Pancreas (tissue), 10 donors: ENCODE results near the gene ERP27. TPM values are rescaled to one million over a fixed set of nuclear protein-coding genes. Genes with fewer than 3 reads are reported as not detected.
A peak's percentile ranks its signal among the peaks of the same experiment; 100 is the strongest.

Source experiments
- ATAC-seq, 4 donors: fragments of 200-7000 bp; cut with Tn5 transposase; one replicate each; pipeline versions ENCODE4 v1.8.0 to v1.9.1; 2020; ENCODE audit warnings: mild to moderate bottlenecking in 4 of 4, moderate library complexity in 4 of 4
- DNase-seq, 6 donors: peaks; one replicate each; pipeline ENCODE4 v3.0.0-alpha.2; 2020
- FAIRE-seq: peaks from 2 replicates; lab custom pipeline; 2012; peaks lifted over from hg19 to GRCh38; lab: Jason Lieb, UNC
- H3K27ac ChIP-seq, 4 donors: fragments of 200-600 bp; sonication (generic); 1 replicate in 3 of 4; 2 replicates in 1 of 4; pipeline versions ENCODE4 v1.5.0 to v1.8.0; 2020
- H3K27me3 ChIP-seq, 4 donors: fragments of 200-600 bp; one replicate each; pipeline ENCODE4 v1.8.0; 2021
- H3K36me3 ChIP-seq, 3 donors: fragments of 200-600 bp; sonication (generic) in 1 of 3; one replicate each; pipeline versions ENCODE4 v1.5.0 to v1.8.0; 2020 to 2021
- H3K4me1 ChIP-seq, 3 donors: fragments of 200-600 bp; one replicate each; pipeline ENCODE4 v1.8.0; 2021
- H3K4me3 ChIP-seq, 4 donors: fragments of 200-600 bp; sonication (generic) in 2 of 4; one replicate each; pipeline versions ENCODE4 v1.5.0 to v1.8.0; 2020 to 2021
- H3K9me3 ChIP-seq, 4 donors: fragments of 200-600 bp; one replicate each; pipeline ENCODE4 v1.8.0; 2021
- WGBS, 2 donors: extraction: QIAGEN DNeasy Blood & Tissue Kit; methylation state at CpG; one replicate each; pipeline ENCODE4 v1.1.7; 2013; 5-methylcytosine and 5-hydroxymethylcytosine counted together
- intact Hi-C, 3 donors: fragments of 100-400 bp; cut with DNase I; formaldehyde crosslinking; loops; one replicate each; pipeline versions ENCODE4 v1.11.1 to v1.14.2; 2022
- polyA plus RNA-seq, 2 donors: library from polyadenylated mRNA; stranded (reverse); fragments of 200-250 nt; gene quantifications; one replicate each; pipeline ENCODE4 v1.2.3, GENCODE V29; 2013
- total RNA-seq, 6 donors: library from RNA; stranded (reverse); fragmentation: NEBNext Ultra II Directional in 4 of 6; extraction: Animal tissue kit (Norgen Biotek cat#: 25700) in 4 of 6; gene quantifications; one replicate each; pipeline versions ENCODE4 v1.2.1 to v1.2.4, GENCODE V29; 2021 to 2023
- TF ChIP-seq, protein P1 (sequence below), 4 donors: fragments of 200-600 bp; sonication (generic) in 3 of 4; IDR thresholded peaks; one replicate each; pipeline versions ENCODE4 v1.5.0 to v1.8.0; 2021; ENCODE audit warnings: antibody characterized with exemption in 4 of 4
- donor health status: healthy with polysubstance abuse.
- donor health status: DM: no; HTN: no; CAD: no; lungs with moderate emphysema.
- donor health status: DM: no; HTN: no; CAD: no.
- donor health status: control.
- donor health status: control.
- donor health status: Bipolar disorder and iron deficiency.
- donor health status: DM: yes; HTN: yes; CAD: no.
- donor health status: DM: no; HTN: no; CAD: no.
- donor health status: DM: no; HTN: no; CAD: no.
- donor health status: DM: yes; HTN: yes; CAD: no.

Gene ERP27
- total and polyA plus RNA-seq, 8 donors = 41.8 to 267 (median 97.7) TPM

DNA sequence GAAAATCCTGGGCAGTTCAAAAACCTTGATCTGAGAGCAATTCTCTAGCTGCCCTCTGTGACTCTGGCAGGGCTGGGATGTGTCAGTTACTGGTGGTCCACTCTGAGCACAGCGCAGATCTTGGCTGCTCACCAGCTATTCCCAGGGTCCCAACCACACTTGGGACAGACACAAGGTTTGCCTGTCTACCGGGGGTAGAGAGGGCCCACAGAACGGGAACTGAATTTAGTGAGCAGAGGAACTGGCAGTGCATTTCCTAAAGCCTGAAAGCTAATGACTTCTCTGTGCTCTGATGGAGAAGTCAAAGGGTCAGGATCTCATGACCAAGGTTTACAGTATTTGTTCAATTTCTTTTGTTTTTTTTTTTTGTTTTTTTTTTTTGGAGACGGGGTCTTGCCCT lies 37.1 kb upstream of the ERP27 start:
- Histone ChIP-seq H3K27ac (no peak overlapping the region), H3K4me1 (no peaks in the 10 kb centered on the region), H3K36me3 (no peaks in the 10 kb centered on the region), H3K4me3 (no peak overlapping the region), H3K27me3 (no peaks in the 10 kb centered on the region), H3K9me3 (no peaks in the 10 kb centered on the region)
- ATAC-seq (peak in 1 of 4 donors; percentile 29), FAIRE-seq (no peak), DNase-seq (no peak)
- intact Hi-C loops = no loop called here
- 90 to 91% methylated on average over 4 of the region's 4 CpGs for WGBS, 2 donors
- TF ChIP-seq, protein P1, sequence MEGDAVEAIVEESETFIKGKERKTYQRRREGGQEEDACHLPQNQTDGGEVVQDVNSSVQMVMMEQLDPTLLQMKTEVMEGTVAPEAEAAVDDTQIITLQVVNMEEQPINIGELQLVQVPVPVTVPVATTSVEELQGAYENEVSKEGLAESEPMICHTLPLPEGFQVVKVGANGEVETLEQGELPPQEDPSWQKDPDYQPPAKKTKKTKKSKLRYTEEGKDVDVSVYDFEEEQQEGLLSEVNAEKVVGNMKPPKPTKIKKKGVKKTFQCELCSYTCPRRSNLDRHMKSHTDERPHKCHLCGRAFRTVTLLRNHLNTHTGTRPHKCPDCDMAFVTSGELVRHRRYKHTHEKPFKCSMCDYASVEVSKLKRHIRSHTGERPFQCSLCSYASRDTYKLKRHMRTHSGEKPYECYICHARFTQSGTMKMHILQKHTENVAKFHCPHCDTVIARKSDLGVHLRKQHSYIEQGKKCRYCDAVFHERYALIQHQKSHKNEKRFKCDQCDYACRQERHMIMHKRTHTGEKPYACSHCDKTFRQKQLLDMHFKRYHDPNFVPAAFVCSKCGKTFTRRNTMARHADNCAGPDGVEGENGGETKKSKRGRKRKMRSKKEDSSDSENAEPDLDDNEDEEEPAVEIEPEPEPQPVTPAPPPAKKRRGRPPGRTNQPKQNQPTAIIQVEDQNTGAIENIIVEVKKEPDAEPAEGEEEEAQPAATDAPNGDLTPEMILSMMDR (IDR thresholded peaks at IDR 0.05) = no peak

DNA sequence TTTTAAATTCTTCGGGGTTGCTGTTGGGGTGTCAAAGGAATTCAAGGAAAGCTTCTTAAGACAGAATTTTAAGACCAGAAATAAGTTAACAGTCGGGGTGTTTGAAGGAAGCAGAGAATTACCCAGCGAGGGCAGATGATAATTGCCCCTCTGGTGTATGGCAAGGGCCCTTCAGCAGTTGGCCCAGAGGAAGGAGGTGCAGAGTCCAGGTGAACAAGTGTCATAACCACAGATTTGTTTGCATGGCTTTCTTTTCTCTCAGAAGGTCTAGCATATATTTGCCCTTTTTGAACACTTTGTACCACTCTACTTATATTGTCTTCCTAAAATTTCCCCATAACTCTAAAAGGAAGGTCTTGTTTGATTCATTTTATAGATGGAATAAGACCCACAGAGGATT lies 36.3 kb upstream of the ERP27 start:
- FAIRE-seq = no peak
- WGBS, 2 donors = 92 to 97% methylated on average over 3 of the region's 3 CpGs

DNA sequence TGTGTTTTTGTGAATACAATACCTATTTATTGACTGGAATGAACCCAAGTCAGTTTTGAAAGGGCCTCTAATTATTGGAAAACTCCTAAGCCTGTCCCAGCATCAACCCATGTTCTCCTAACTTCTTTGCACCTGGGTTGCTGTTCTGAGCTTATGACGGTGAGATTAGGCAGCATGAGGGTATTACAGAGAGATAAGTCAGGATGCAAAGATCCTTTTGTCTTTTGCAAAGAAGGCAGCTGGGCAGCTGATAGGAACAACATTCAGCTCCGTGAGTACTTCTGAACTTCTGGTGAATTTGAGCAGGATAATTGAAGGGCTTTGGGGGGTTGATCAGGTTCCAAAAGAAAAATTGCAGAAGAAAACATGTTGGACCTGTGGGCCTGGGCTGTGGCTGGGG lies 34.5 kb upstream of the ERP27 start, which contains the start of gene PDE6H:
PDE6H (plus strand) TSS at position 227 of the 400 bp plus-strand sequence. CDS start 4,971 bp downstream, outside the sequence.
- WGBS, 2 donors = 78 to 93% methylated on average over 2 of the region's 2 CpGs
- H3K36me3 ChIP-seq = no peaks in the 10 kb centered on the region
- intact Hi-C loops = no loop called here
- DNase-seq (no peak), ATAC-seq (no peak), FAIRE-seq (no peak)
- TF ChIP-seq, protein P1 (IDR thresholded peaks at IDR 0.05) = no peak
- H3K9me3 ChIP-seq = no peaks in the 10 kb centered on the region
- H3K4me1 ChIP-seq = no peaks in the 10 kb centered on the region
- H3K27me3 ChIP-seq = no peaks in the 10 kb centered on the region
- H3K4me3 ChIP-seq = no peak within 1 kb of the TSS
- H3K27ac ChIP-seq = no peak within 1 kb of the TSS

More for the DNA sequence above, 36.3 kb upstream of the ERP27 start:
- intact Hi-C loops = no loop called here
- Histone ChIP-seq H3K27ac (no peak overlapping the region), H3K9me3 (no peaks in the 10 kb centered on the region), H3K4me3 (no peak overlapping the region), H3K36me3 (no peaks in the 10 kb centered on the region), H3K27me3 (no peaks in the 10 kb centered on the region), H3K4me1 (no peaks in the 10 kb centered on the region)
- TF ChIP-seq, protein P1 (IDR thresholded peaks at IDR 0.05) = no peak
- no peak for DNase-seq
- ATAC-seq = no peak

DNA sequence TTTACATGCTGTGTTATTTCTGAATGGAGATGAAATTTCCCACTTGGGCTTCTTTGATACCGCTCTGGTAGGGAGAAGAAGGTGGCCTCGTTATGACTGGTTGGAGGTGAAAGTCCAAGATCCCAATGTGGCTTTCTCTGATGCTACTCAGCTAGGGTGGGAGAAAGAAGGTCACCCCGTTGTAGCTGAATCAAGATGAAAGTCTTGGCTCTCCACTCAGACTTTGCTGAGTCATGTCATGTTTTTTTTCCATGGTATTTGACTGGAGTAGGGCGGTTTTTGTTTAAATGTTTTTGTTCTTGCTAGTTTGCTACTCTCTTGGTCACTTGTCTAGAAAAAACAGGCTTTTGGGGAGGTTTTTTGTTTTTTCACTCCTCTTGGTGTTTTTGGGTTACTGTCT lies 32.1 kb upstream of the ERP27 start:
- H3K27me3 ChIP-seq = no peaks in the 10 kb centered on the region
- no peak overlapping the region for H3K4me3 ChIP-seq
- DNase-seq (no peak), FAIRE-seq (no peak), ATAC-seq (no peak)
- H3K36me3 ChIP-seq = no peaks in the 10 kb centered on the region
- TF ChIP-seq, protein P1 (IDR thresholded peaks at IDR 0.05) = no peak
- intact Hi-C loops = no loop called here
- 77 to 81% methylated on average over 4 of the region's 4 CpGs for WGBS, 2 donors
- H3K4me1 ChIP-seq = no peaks in the 10 kb centered on the region
- H3K9me3 ChIP-seq = no peaks in the 10 kb centered on the region
- no peak overlapping the region for H3K27ac ChIP-seq

DNA sequence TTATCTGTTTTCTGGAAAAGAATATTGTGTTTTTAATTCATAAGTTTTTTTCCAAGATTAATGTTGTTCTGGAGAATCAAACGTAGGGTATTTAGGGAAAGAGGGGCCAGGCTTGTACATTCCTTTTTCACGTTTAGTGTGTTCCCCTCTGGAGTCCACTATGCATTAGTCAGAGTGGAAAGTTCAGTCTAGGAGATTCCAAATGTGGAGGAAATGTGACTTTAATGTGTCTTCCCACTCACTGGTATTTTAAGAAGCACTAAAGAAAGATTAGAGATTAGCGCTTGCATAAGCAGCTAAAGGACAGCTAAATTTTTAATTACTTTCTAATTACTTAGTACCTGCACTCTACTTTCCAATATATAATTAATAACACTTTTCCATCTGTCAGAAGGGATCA lies 30.1 kb upstream of the ERP27 start:
- no peaks in the 10 kb centered on the region for H3K27me3 ChIP-seq
- H3K4me3 ChIP-seq = no peak overlapping the region
- TF ChIP-seq, protein P1 (IDR thresholded peaks at IDR 0.05) = no peak
- no peaks in the 10 kb centered on the region for H3K9me3 ChIP-seq
- H3K36me3 ChIP-seq = no peaks in the 10 kb centered on the region
- 71 to 83% methylated on average over 3 of the region's 3 CpGs for WGBS, 2 donors
- FAIRE-seq = no peak
- H3K27ac ChIP-seq = no peak overlapping the region
- ATAC-seq = no peak
- no peaks in the 10 kb centered on the region for H3K4me1 ChIP-seq
- DNase-seq = no peak
- intact Hi-C loops = no loop called here
